Stimulated activated CD8-positive, alpha-beta memory T cell treated with anti-CD3 and anti-CD28 coated beads, Interleukin-7, amount 100 ng/mL, for 48 hours (primary cell): ENCODE measurements around the gene MAMSTR.
"Not testable (repeated sequence)": the region's sequence is repeated elsewhere in the genome, so short reads cannot be mapped to it uniquely, and the experiment has no call there.

Experiments used
- DNase-seq, 2 donors: peaks; one replicate each; pipeline ENCODE4 v3.0.0-alpha.2; 2020; ENCODE audit warnings: low read depth in 1 of 2; ENCODE audit errors: extremely low read depth in 1 of 2

The MAMSTR gene

DNA sequence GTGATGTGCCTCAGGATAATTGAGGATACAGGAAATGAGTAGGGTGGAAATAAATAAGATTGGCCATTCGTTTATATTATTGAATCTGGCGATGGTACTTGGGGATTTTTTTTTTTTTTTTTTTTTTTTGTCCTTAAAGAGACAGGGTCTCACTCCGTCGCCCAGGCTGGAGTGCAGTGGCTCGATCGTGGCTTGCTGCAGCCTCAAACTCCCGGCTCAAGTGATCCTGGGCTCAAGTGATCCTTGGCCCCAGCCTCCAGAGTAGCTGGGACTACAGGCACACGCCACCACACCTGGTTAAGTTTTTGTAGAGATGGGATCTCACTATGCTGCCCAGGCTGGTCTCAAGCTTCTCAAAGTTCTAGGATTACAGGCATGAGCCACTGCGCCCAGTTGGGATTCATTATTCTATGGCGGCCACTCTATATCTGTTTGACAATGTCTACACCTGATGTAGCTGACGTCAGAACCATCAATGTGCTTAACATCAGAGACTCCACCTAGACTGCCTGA, 2.7 kb upstream of the MAMSTR start:
- DNase-seq = no peak

DNA sequence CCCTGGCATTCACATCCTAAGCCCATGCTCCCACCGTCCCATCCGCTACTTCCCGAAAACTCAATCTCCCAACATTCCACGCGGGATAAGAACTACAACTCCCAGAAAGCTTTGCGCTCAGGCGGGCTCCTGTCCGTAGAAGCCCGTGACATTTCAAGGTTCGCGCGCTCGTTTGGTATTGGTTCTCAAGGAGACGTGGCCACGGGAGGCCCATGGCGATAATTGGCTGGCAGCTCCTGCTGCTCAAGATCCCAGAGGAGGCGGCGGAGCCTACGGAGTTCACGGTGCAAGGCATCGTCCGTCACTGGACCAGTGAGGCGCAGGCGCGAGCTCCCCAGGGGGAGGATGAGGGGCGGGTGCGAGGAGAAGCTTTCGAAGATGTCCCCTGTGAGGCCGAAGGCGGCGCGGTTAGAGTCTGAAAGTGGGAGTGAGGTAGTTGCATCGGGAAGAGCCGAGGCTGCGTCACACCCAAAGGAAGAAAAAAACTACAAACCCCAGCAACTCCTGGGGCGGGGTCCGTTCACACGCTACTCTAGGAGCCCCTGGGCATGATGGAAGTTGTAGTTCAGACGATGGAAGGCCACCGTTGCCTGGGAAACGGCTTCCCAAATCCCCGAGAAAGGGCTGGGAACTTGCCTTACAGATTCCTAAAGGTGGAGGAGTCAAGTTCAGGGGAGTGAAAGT, 1.2 kb upstream of the MAMSTR start:
- peak; percentile 78 to 96 for DNase-seq

DNA sequence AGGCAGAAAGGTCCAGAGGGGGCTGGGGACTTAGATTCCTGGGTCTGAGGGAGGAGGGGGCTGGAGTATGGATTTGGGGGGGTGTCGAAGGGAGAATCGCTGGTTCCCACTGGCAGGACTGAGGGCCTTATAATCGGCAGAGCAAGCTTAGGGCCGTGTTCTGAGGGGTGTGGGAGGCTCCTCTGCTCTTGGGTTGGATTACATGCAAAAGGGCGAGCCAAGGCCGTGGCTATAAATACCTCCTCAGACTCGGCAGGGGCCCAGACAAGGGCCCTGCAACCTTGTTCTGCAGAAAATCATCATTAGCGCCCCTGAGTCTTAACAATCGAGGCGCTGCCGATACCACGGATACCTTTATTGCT, 707 bp upstream of the MAMSTR start:
- no peak for DNase-seq

DNA sequence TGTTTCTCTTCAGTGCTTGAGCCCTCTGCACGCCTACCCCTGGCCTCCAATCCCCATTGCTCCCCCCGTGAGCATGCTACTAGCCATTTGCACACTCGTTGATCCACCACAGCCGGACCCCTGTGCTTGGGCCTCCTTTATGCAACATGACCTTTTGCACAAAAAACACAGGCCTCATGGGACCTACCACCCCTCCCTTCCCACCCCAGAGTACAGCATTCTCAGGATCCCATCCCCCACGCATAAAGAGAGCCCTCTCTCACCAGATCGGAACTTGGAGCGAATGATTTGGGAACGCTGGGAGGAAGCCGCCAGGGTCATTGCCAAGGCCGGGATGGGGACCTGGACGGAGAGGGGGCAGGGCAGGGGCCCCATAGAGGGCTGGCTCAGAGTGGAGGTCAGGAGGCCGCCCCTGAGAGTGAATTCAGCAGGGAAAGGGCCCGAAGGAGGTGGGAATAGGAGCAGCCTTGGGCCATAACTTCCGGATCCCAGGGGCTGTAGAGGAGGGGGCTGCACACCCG, 754 bp downstream of the MAMSTR start:
- no peak for DNase-seq

DNA sequence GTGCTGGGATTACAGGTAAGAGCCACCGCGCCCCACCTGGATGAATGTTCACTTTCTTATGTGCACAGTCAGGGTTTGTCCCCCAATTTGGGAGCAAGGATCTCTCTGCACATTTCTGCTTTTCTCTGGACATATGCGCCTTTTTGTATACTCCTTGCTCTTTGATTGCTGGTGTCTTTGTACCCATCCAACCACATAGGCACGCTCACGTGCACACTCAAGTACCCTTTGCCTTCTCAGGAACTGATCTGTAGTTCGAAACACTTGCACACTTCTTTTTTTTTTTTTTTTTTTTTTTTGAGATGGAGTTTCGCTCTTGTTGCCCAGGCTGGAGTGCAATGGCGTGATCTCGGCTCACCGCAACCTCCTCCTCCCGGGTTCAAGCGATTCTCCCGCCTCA, 1.4 kb downstream of the MAMSTR start:
- not testable (repeated sequence) for DNase-seq

DNA sequence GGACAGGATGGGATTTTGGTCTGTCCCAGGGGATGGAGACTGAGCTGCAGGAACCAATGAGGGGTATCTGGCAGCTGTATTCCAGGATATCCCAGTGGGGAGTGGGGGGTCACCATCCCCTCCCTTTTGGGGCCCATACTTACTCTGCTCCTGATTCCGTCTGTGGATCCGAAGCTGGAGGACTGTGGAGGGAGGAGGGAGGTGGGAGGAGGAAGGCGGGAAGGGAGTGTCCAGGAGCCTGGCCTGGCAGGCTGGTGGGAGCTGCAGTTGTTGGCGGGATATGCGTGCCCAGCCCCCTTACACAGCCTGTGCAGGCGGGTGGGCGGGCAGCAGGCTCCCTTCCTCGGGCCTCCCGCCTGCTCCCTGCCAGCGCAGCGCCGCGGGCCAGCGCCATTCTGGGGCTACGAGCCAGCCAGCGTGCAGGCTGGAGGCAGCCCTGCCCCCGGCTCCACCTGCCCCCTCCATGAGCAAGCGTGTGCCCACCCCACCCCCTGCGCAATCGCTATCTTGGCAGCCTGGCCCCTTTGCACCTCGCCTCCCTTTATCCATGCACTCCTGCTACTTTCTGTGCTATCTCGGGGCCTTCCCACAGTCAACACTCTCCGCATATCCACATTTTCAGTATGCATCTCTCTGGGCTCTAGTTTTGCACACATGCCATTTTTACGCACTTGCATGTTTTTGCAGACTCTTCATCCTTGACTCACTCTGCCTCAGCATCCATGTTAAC, 2.8 kb downstream of the MAMSTR start:
- DNase-seq = no peak

DNA sequence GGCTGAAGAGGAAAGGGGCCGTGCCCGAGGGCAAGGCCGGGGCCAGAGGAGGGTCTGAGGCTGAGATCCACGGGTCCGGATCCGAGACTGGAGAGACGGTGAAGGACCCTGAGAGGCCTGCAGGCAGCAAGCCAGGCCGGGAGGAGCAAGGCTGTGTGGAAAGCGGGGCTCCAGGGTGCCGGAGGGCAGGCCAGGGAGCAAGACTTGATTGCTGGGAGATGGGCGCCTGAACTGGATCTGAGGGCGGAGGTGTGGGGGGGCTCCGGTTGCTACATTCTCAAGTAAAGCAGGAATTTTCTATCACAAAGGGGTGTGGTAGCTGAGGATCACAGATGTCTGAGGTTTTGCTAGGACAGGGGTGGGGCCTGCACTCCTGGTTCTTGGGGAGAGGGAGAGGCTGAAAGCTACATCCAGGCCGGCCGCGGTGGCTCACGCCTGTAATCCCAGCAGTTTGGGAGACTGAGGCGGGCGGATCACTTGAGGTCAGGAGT, 3.8 kb downstream of the MAMSTR start:
- DNase-seq = no peak

DNA sequence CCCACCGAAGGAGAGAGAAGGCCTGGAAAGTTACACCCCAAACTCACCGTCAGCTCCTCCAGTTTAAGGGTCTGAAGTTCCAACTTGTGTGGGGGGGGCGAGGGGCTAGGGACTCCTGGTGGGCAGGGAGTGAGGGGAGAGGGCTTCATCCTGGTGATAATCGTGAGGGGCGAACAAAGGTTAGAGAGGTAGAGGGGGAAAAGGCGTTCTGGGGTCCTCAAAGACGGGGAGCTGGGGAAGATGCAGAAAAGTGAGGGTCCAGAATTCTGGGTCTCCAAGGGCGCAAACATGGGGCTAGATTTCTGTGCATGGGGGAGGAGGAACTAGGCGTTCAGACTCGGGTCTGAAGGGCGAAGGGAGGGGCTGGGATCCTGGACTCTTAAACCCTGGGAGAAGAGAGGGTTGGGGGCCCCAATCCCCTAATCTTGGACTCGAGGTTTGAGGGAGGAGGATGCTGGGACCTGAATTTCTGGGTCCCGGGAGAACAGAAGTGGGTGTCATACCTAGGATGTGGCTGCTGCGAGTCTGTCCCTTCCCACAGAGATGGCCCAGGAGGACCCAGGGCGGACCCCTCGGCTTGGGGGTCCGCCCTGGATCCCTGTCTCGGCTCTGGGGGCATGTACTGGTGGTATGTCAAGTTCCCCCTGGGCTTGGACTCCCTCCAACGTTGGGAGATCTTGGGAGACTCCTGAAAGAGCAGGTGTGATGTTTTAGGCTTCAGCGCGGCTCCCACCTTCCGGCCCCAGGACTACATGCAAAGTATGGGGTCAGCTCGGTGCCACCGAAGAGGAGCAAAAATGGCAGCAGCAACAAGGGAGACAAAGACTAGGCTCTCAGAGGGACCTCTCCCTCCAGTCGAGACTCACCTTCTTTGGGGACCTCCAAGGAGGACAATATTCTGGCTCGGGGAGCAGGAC, 4.5 kb downstream of the MAMSTR start:
- no peak for DNase-seq

DNA sequence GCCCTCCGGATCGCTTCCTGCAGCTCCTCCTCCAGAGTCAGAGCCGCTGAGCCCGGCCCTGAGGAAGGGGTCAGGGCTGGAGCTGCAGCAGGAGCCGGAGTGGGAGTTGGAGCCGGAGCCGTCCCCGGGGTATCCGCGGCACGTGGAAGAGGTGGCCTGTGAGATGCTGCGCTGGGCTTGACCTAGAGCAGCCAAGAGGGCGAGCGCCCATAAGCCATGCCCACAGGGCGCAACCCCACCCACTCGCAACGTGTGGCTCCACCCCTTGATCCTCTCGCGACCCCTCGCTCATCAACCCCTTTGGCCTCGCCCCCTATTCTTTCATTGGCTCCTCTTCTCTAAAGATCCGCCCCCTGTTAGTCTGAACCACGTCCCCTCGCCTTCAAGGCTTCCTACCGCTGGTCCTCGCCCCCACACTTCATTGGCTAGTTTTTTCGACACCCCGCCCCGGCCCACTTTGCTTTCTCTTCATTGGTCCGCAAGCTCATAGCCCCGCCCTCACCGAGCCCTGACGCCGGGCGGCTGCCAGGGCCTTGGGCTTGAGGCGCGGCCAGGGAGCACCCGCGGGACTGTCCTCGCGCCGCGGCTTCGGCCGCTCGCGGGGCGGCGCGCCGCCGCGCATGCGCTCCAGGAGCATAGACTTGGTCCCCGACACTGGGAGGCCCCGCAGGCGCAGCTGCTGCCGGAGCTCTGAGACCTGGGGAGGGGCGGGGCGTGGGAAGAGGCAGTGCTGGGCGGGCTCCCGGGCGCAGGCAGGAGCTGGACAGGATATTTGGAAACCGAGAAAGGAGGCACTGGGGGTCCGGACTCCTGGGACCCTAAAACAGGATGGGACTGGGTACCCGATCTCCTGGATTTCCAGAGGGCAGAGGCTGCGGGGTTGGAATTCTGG, 5.4 kb downstream of the MAMSTR start:
- DNase-seq = peak; percentile 94 to 99

DNA sequence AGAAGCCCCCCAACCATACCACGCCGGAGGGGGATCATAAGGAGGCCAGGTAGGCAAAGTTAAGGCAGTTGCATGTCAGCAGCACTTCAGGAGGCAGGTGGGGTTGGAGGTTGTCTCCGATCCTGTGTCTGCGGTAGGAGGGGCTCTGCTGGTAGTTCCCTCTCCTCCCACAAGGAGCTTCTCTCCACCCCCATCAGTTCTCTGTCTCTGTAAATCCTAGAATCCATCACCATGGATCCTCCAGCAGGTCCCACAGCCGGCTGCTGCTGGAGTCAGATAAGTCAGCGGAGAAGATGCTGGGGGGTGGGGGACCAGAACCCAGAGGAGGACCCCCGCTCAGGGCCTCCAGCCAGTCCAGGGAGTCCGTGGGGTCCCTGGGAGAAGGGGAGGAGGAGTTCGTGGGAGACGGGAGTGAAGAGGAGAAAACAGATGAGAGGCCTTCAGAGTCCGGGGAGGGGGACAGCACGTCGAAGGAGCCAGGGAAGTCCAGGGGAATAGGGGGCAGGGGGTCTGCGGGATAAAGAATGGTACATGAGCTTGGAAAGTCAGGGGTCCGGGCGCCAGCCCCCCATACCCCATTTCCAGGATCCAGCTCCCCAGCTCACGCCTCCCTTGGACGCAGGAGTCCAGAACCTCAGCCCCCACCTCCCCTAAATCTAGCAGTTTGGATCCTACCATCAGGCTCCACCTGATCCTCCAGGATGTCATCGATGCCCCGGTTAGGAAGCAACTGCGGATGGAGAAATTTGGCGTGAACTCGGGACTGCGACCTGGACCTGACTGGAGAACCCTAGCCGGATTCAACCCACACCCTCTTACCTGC, 6.3 kb downstream of the MAMSTR start:
- no peak for DNase-seq

DNA sequence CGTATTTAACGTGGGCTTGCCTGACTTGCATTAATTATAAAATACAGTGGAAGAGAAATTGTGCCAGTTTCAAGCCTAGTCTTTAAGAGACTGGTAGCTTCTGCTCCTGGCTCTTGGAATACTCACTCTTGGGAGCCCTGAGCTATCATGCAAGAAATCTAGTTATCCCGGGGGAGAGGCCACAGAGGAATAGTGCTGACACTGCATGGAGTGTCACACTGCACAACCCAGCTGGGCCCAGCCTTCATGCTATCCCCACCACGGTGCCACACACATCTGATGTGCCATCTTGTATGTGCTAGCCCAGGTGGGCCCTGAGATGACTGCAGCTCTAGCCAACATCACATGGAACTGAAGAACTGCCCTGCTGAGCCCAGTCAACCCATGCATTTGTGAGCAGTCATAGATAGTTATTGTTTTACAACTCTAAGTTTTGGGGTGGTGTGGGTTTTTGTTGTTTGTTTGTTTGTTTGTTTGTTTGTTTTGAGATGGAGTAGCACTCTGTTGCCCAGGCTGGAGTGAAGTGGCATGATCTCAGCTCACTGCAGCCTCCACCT, 8.3 kb downstream of the MAMSTR start:
- no peak for DNase-seq

DNA sequence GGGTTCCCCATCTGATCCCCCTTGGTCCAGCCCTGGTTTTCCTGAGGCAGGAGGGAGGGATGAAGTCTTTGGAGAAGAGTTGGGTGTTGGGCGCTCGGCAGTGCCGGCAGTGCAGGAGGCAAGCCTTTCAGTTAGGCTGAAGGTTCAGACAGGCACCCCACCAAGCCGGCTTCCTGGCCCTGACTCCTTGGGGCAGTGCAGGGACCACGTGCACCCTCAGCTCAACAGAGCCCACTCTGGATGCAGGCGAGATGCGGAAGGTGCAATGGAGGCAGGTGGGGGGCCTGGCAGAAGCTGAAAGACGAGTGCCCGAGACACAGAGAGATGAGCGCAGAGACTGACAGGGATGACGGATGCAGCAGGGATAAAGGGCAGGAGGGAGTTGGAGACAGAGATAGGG, 11.1 kb downstream of the MAMSTR start:
- DNase-seq = no peak

DNA sequence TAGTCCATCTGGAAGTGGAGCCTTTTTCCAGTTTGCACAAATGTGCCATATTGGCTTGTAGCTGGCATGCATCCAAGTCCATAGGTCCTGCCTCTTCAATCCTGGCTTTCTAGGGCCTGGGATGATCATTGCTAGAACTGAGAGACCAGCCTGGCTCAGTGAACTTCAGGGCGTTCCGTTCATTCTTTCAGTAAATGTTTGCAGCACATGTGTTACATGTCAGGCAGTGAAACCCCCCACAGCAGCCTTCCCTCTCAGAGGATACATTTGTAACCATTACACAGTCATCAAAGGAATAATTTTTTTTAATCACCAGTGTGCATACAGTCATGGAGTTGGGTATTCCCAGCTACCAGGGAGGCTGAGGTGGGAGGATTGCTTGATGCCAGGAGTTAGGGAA, 14.1 kb downstream of the MAMSTR start:
- DNase-seq = no peak

DNA sequence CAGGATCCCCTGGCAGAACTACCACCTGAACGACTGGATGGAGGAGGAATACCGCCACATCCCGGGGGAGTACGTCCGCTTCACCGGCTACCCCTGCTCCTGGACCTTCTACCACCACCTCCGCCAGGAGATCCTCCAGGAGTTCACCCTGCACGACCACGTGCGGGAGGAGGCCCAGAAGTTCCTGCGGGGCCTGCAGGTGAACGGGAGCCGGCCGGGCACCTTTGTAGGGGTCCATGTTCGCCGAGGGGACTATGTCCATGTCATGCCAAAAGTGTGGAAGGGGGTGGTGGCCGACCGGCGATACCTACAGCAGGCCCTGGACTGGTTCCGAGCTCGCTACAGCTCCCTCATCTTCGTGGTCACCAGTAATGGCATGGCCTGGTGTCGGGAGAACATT, 16.2 kb downstream of the MAMSTR start:
- no peak for DNase-seq

DNA sequence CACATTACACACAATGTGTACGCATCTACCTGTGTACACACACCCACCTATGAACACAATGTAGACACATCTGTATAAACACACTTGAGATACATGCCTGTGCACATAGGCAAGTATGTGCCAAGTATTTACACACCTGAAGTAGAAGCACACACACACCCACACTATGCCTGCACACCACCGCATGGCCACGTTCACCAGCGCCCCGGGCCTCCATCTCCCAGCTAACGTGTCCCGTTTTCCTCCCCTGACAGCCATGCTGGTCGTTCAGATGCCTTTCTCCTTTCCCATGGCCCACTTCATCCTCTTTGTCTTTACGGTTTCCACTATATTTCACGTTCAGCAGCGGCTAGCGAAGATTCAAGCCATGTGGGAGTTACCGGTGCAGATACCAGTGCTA, 16.8 kb downstream of the MAMSTR start:
- no peak for DNase-seq

DNA sequence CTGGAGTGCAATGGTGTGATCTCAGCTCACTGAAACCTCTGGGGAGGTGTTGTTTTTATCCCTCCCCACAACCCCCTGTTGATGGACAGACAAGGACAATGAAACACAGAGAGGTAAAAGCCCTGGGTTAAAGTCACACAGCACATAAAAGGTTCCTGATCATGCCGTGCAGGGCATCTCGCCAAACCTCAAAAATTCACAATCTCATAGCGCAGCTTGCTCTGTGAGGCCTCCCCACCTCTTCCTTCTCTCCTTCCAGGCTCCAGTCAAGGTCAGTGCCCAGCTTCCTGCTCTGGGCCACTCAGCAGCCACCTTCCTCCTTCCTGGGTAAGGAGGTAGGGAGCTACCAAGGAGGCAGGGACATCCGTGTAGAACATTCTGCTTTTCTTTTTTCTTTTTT, 21.5 kb downstream of the MAMSTR start:
- no peak for DNase-seq

DNA sequence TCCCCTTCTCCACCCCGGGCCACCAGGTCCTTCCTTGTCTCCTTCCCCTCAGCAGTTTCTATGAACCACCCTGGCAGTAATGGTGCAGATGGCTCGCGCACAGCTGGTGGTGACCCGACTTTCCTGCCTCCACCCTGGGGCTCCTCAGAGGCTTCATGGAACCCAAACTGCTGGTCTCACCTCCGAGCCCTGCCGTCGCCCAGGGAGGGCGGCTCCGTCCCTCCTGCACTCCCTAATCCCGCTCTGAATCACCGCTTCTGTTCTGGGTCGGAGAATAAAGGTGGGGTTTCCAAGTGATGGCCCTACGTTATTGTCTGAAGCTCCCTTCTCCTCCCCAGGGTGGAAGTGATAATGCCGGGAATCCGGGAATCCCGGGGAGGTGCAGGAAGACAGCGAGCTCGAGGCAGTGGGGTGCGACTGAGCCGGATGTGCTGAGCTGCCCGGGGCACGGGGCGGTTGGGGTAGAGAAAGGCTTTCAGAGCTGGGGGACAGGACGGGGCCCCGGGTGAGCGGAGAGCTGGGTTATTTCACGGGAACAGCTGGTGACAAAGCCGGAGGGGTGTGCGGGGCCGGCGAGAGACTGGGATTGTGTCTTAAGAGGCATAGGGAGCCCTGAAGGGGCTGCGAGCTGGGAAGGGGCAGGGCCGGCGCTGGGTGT, 23.0 kb downstream of the MAMSTR start:
- no peak for DNase-seq

DNA sequence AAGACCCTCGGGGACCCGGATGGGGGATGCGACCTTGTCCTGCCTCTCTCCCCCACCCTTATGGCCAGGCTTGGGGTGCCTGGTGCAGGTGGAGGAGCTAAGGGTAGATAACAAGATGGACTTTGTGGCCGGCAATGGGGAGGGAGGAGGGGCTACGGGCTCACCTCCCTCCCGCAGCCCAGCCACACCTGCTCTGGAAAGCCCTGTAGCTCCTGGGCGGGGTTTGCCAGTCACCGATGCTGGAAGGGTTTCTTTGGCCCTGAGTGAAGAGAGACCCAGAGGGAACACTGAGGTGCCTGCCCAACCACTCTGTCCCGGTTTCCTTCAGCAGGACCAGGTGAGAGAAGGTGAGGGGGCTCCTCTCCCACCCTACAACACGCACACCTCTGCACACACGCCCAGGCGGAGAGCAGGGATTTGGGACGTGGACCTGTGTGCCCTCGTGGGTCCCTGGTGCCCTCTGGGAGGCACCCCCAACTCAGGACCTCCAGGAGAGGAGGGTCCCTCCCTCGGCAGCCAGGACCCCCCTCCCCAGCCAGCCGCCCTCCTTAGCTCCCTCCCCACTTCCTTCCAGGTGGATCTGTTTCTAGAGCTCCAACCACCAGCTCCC, 23.7 kb downstream of the MAMSTR start, which contains the start of gene FUT2:
FUT2 (plus strand) TSS at position 229 of the 610 bp plus-strand sequence. CDS start 6,986 bp downstream, outside the sequence.
- no peak for DNase-seq
